Stimulated activated CD8-positive, alpha-beta memory T cell treated with anti-CD3 and anti-CD28 coated beads, Interleukin-15, amount 100 ng/mL, for 24 hours (primary cell): ENCODE measurements around the gene TSSK3.

Experiments used
- DNase-seq: peaks from one replicate; pipeline ENCODE4 v3.0.0-alpha.2; 2020; ENCODE audit warnings: low read depth

Gene TSSK3

GRCh38 chr1:32362474-32363313 lies at the start of gene TSSK3, which contains the start of gene FAM229A:
TSSK3 (plus strand) TSS chr1:32362539; CDS start chr1:32362702, 163 bp downstream.
FAM229A (minus strand) TSS chr1:32362485; CDS start chr1:32362091, 394 bp downstream.
- DNase-seq, result no peak

- no peak for DNase-seq
Observed at GRCh38 chr1:32316903-32317277, 45.4 kb upstream of the TSSK3 start.

- DNase-seq, result no peak
Observed at GRCh38 chr1:32318127-32318869, 44.0 kb upstream of the TSSK3 start.

GRCh38 chr1:32321712-32322291 lies 40.5 kb upstream of the TSSK3 start:
- no peak for DNase-seq

GRCh38 chr1:32327204-32327603 lies 35.1 kb upstream of the TSSK3 start:
- no peak for DNase-seq

GRCh38 chr1:32329931-32330466 lies 32.3 kb upstream of the TSSK3 start:
- DNase-seq, result no peak

- DNase-seq, result no peak
Observed at GRCh38 chr1:32330558-32331151, 31.7 kb upstream of the TSSK3 start.

- DNase-seq, result no peak
Observed at GRCh38 chr1:32331549-32331948, 30.8 kb upstream of the TSSK3 start.

GRCh38 chr1:32332290-32333079 lies 29.9 kb upstream of the TSSK3 start:
- no peak for DNase-seq

- no peak for DNase-seq
Observed at GRCh38 chr1:32333251-32333963, 28.9 kb upstream of the TSSK3 start.

GRCh38 chr1:32334274-32334861 lies 28.0 kb upstream of the TSSK3 start:
- DNase-seq, result no peak

- DNase-seq, result no peak
Observed at GRCh38 chr1:32334864-32335534, 27.3 kb upstream of the TSSK3 start.

GRCh38 chr1:32335535-32335789 lies 26.9 kb upstream of the TSSK3 start:
- no peak for DNase-seq

- peak; percentile 70 for DNase-seq
Observed at GRCh38 chr1:32335790-32336590, 26.3 kb upstream of the TSSK3 start, which contains the start of gene MARCKSL1. MARCKSL1 (minus strand) TSS chr1:32336233; CDS start chr1:32336033, 200 bp downstream.

GRCh38 chr1:32336591-32336932 lies 25.8 kb upstream of the TSSK3 start:
- no peak for DNase-seq

- DNase-seq, result no peak
Observed at GRCh38 chr1:32336963-32337675, 25.2 kb upstream of the TSSK3 start.

GRCh38 chr1:32337855-32338636 lies 24.3 kb upstream of the TSSK3 start:
- DNase-seq, result no peak
